B cell (primary cell): ENCODE results near the gene NTRK2.

Experiments
- EZH2 ChIP-seq: IDR thresholded peaks from 2 replicates; pipeline ENCODE4 v1.6.1; 2012; ENCODE audit warnings: borderline replicate concordance, low read depth, mild to moderate bottlenecking, moderate library complexity, low read length; ENCODE audit not compliant: insufficient read depth, poor library complexity, severe bottlenecking
- TF ChIP-seq, protein P1 (sequence below): fragments of 200-600 bp; IDR thresholded peaks from one replicate; pipeline ENCODE4 v1.8.0; 2022; ENCODE audit warnings: antibody characterized with exemption, mild to moderate bottlenecking

DNA sequence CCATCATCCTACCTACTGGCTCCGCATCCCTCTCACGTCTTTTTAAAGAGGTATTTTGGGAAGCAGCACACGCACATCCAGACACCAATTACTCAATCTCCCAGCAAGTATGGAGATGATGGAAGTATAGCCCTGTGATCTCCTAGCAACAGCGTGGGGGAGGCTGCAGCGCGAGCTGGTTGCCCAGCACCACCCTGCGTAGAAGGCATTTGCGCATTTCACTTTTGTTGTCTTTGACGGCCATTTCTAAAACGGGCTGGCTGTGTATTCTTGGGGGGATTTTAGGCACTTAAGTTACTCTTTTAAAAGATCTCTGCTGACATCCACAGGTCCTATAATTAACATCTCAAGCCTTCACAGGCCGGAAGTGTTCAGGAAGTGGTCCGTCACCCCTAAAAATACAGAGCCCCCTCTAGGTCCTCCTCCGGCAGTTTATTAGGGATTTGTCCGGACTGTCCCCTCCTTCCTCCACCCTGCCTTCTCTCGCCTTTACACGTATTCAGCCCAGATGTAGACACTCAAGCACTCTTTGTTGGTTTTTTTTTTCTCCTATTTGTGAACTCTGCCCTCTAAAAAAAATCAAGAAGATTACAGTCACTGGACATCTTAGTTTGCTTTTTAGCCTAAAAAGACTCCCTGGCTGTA, 371.4 kb downstream of the NTRK2 start:
- no peak for TF ChIP-seq EZH2
- TF ChIP-seq, protein P1, sequence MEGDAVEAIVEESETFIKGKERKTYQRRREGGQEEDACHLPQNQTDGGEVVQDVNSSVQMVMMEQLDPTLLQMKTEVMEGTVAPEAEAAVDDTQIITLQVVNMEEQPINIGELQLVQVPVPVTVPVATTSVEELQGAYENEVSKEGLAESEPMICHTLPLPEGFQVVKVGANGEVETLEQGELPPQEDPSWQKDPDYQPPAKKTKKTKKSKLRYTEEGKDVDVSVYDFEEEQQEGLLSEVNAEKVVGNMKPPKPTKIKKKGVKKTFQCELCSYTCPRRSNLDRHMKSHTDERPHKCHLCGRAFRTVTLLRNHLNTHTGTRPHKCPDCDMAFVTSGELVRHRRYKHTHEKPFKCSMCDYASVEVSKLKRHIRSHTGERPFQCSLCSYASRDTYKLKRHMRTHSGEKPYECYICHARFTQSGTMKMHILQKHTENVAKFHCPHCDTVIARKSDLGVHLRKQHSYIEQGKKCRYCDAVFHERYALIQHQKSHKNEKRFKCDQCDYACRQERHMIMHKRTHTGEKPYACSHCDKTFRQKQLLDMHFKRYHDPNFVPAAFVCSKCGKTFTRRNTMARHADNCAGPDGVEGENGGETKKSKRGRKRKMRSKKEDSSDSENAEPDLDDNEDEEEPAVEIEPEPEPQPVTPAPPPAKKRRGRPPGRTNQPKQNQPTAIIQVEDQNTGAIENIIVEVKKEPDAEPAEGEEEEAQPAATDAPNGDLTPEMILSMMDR = no peak
